NT2/D1 (cell line): ENCODE results near the gene ARSB.
"Not testable (repeated sequence)": the region's sequence is repeated elsewhere in the genome, so short reads cannot be mapped to it uniquely, and the experiment has no call there.

Experiments
- DNase-seq: peaks from one replicate; pipeline ENCODE4 v3.0.0-alpha.2; 2011; ENCODE audit warnings: low read depth, low spot score
- H3K27me3 ChIP-seq: 2 replicates; pipeline ENCODE4 v1.6.0; 2011; ENCODE audit warnings: mild to moderate bottlenecking; ENCODE audit not compliant: insufficient read length, insufficient read depth
- H3K36me3 ChIP-seq: 2 replicates; pipeline ENCODE4 v1.6.1; 2011; ENCODE audit warnings: mild to moderate bottlenecking, low read length, mixed read lengths; ENCODE audit not compliant: insufficient read depth, insufficient read length
- H3K4me1 ChIP-seq: 2 replicates; pipeline ENCODE4 v1.5.1; 2011; ENCODE audit not compliant: insufficient read depth, insufficient read length
- H3K4me3 ChIP-seq: 2 replicates; pipeline ENCODE4 v1.5.1; 2011; ENCODE audit warnings: low read depth; ENCODE audit not compliant: insufficient read length
- H3K9ac ChIP-seq: 2 replicates; pipeline ENCODE4 v1.6.0; 2011; ENCODE audit warnings: low read depth; ENCODE audit not compliant: insufficient read length
- H3K9me3 ChIP-seq: 2 replicates; pipeline ENCODE4 v1.5.1; 2011; ENCODE audit warnings: mild to moderate bottlenecking, low read length; ENCODE audit not compliant: insufficient read depth
- SUZ12 ChIP-seq: IDR thresholded peaks from 2 replicates; pipeline ENCODE4 v1.6.1; 2011; ENCODE audit not compliant: insufficient read length, insufficient read depth; ENCODE audit errors: extremely low read depth
- YY1 ChIP-seq: IDR thresholded peaks from 2 replicates; pipeline ENCODE4 v1.6.1; 2011; ENCODE audit not compliant: insufficient read length, insufficient read depth
- ZNF274 ChIP-seq: IDR thresholded peaks from 2 replicates; pipeline ENCODE4 v1.6.1; 2011; ENCODE audit warnings: mild to moderate bottlenecking, low read depth, low read length

The ARSB gene

GRCh38 chr5:78887384-78888118 is 97.6 kb downstream of the ARSB start:
- DNase-seq, result no peak
- Histone ChIP-seq H3K9ac (no peak overlapping the region), H3K4me1 (no peaks in the 10 kb centered on the region), H3K36me3 (no peaks in the 10 kb centered on the region), H3K4me3 (no peak overlapping the region), H3K9me3 (no peaks in the 10 kb centered on the region), H3K27me3 (no peaks in the 10 kb centered on the region)
- TF ChIP-seq ZNF274 (no peak), YY1 (no peak), SUZ12 (no peak)

- no peak overlapping the region for H3K4me3 ChIP-seq
- H3K36me3 ChIP-seq, result no peaks in the 10 kb centered on the region
- TF ChIP-seq ZNF274, result no peak
- no peak for TF ChIP-seq YY1
- no peak for TF ChIP-seq SUZ12
- H3K4me1 ChIP-seq, result no peaks in the 10 kb centered on the region
- H3K9ac ChIP-seq, result no peak overlapping the region
- no peak for DNase-seq
- H3K27me3 ChIP-seq, result no peaks in the 10 kb centered on the region
- H3K9me3 ChIP-seq, result no peaks in the 10 kb centered on the region
Measured at GRCh38 chr5:78886341-78887230, 98.5 kb downstream of the ARSB start.

GRCh38 chr5:78881884-78882283 is 103.2 kb downstream of the ARSB start:
- Histone ChIP-seq H3K27me3 (no peaks in the 10 kb centered on the region), H3K36me3 (no peaks in the 10 kb centered on the region), H3K4me1 (no peaks in the 10 kb centered on the region), H3K9ac (no peak overlapping the region), H3K9me3 (no peaks in the 10 kb centered on the region), H3K4me3 (no peak overlapping the region)
- no peak for DNase-seq
- TF ChIP-seq ZNF274 (no peak), YY1 (no peak), SUZ12 (no peak)

- no peak for DNase-seq
- Histone ChIP-seq H3K4me3 (no peak overlapping the region), H3K4me1 (no peaks in the 10 kb centered on the region), H3K27me3 (no peaks in the 10 kb centered on the region), H3K9ac (no peak overlapping the region), H3K9me3 (no peaks in the 10 kb centered on the region), H3K36me3 (no peaks in the 10 kb centered on the region)
- TF ChIP-seq ZNF274, result no peak
- TF ChIP-seq YY1, result no peak
- no peak for TF ChIP-seq SUZ12
Measured at GRCh38 chr5:78879516-78879915, 105.6 kb downstream of the ARSB start.

GRCh38 chr5:78866076-78866475 is 119.0 kb downstream of the ARSB start:
- not testable (repeated sequence) for H3K9ac ChIP-seq, H3K9me3 ChIP-seq, H3K4me3 ChIP-seq, DNase-seq, H3K4me1 ChIP-seq, H3K27me3 ChIP-seq, H3K36me3 ChIP-seq

GRCh38 chr5:78858364-78858763 is 126.7 kb downstream of the ARSB start:
- Histone ChIP-seq H3K36me3 (no peaks in the 10 kb centered on the region), H3K27me3 (no peaks in the 10 kb centered on the region), H3K9ac (no peak overlapping the region), H3K4me3 (no peak overlapping the region), H3K9me3 (peaks cover 19% of the 10 kb centered on the region), H3K4me1 (no peaks in the 10 kb centered on the region)
- no peak for TF ChIP-seq ZNF274
- TF ChIP-seq SUZ12, result no peak
- TF ChIP-seq YY1, result no peak
- DNase-seq, result no peak

GRCh38 chr5:78855026-78855425 is 130.1 kb downstream of the ARSB start:
- H3K36me3 ChIP-seq, result no peaks in the 10 kb centered on the region
- H3K9me3 ChIP-seq, result peaks cover 19% of the 10 kb centered on the region
- H3K9ac ChIP-seq, result no peak overlapping the region
- TF ChIP-seq YY1, result no peak
- no peak for TF ChIP-seq ZNF274
- no peak for DNase-seq
- no peaks in the 10 kb centered on the region for H3K4me1 ChIP-seq
- no peaks in the 10 kb centered on the region for H3K27me3 ChIP-seq
- no peak overlapping the region for H3K4me3 ChIP-seq

GRCh38 chr5:78851891-78852290 is 133.2 kb downstream of the ARSB start:
- H3K4me1 ChIP-seq, H3K27me3 ChIP-seq, DNase-seq, H3K4me3 ChIP-seq, H3K36me3 ChIP-seq, H3K9ac ChIP-seq: not testable (repeated sequence)
- H3K9me3 ChIP-seq, result peaks cover 19% of the 10 kb centered on the region
